ENCODE measurements around the gene TNNC1. TPM values are rescaled to one million over a fixed set of nuclear protein-coding genes. Genes with fewer than 3 reads are reported as not detected.

TNNC1 gene
- polyA plus RNA-seq, 10 donors: 325 to 1,057 (median 613) TPM

- DNase-seq: no peak
Measured at GRCh38 chr3:52432225-52432624, 21.6 kb downstream of the TNNC1 start.

GRCh38 chr3:52431459-52432223 lies 22.2 kb downstream of the TNNC1 start:
- no peak for DNase-seq

GRCh38 chr3:52430416-52430810 lies 23.4 kb downstream of the TNNC1 start:
- DNase-seq: no peak

GRCh38 chr3:52429779-52430415 lies 23.9 kb downstream of the TNNC1 start:
- DNase-seq: no peak

- no peak for DNase-seq
Measured at GRCh38 chr3:52429031-52429430, 24.8 kb downstream of the TNNC1 start.

- peak in 2 of 3 donors; percentile 80 to 89 for DNase-seq
Measured at GRCh38 chr3:52428151-52429005, 25.5 kb downstream of the TNNC1 start.

- DNase-seq: no peak
Measured at GRCh38 chr3:52423173-52423572, 30.7 kb downstream of the TNNC1 start.

- DNase-seq: no peak
Measured at GRCh38 chr3:52422669-52423068, 31.2 kb downstream of the TNNC1 start.

GRCh38 chr3:52420388-52420787 lies 33.5 kb downstream of the TNNC1 start:
- DNase-seq: peak in 1 of 3 donors; percentile 49

- no peak for DNase-seq
Measured at GRCh38 chr3:52415800-52416199, 38.0 kb downstream of the TNNC1 start.

GRCh38 chr3:52408466-52408865 lies 45.4 kb downstream of the TNNC1 start:
- no peak for DNase-seq

GRCh38 chr3:52407779-52408178 lies 46.1 kb downstream of the TNNC1 start:
- DNase-seq: no peak

- DNase-seq: no peak
Measured at GRCh38 chr3:52406791-52407510, 46.9 kb downstream of the TNNC1 start.

- no peak for DNase-seq
Measured at GRCh38 chr3:52406231-52406661, 47.6 kb downstream of the TNNC1 start.

GRCh38 chr3:52405601-52406110 lies 48.2 kb downstream of the TNNC1 start:
- no peak for DNase-seq

GRCh38 chr3:52405066-52405465 lies 48.8 kb downstream of the TNNC1 start:
- no peak for DNase-seq

- no peak for DNase-seq
Measured at GRCh38 chr3:52404391-52404790, 49.5 kb downstream of the TNNC1 start.

- DNase-seq: peak in 1 of 3 donors; percentile 16
Measured at GRCh38 chr3:52403955-52404354, 49.9 kb downstream of the TNNC1 start.

- no peak for DNase-seq
Measured at GRCh38 chr3:52403271-52403841, 50.5 kb downstream of the TNNC1 start.

- no peak for DNase-seq
Measured at GRCh38 chr3:52402706-52403270, 51.1 kb downstream of the TNNC1 start.

- no peak for DNase-seq
Measured at GRCh38 chr3:52402101-52402521, 51.7 kb downstream of the TNNC1 start.
